ENCODE measurements around the gene FOXN1.
"Not testable (repeated sequence)": the region's sequence is repeated elsewhere in the genome, so short reads cannot be mapped to it uniquely, and the experiment has no call there.

FOXN1 gene

GRCh38 chr17:28518132-28518531, 12.0 kb downstream of the FOXN1 start:
- in situ Hi-C loops (cut with HindIII; ENCODE audit: low pct_ligation_motif_present, low pct_unique_long_range_greater_than_20kb, low sequenced_read_pairs), result no loop called here
- DNase-seq, result no peak

- DNase-seq, result no peak
- in situ Hi-C loops (cut with HindIII; ENCODE audit: low pct_ligation_motif_present, low pct_unique_long_range_greater_than_20kb, low sequenced_read_pairs), result no loop called here
These were observed 12.4 kb downstream of the FOXN1 start for GRCh38 chr17:28518578-28518977.

- no peak for DNase-seq
- in situ Hi-C loops (cut with HindIII; ENCODE audit: low pct_ligation_motif_present, low pct_unique_long_range_greater_than_20kb, low sequenced_read_pairs), result no loop called here
These were observed 13.1 kb downstream of the FOXN1 start for GRCh38 chr17:28519236-28519635.

- in situ Hi-C loops (cut with HindIII; ENCODE audit: low pct_ligation_motif_present, low pct_unique_long_range_greater_than_20kb, low sequenced_read_pairs), result no loop called here
- no peak for DNase-seq
These were observed 14.5 kb downstream of the FOXN1 start for GRCh38 chr17:28520687-28521086.

GRCh38 chr17:28521311-28522085, 15.3 kb downstream of the FOXN1 start:
- DNase-seq, result no peak

GRCh38 chr17:28522281-28522680, 16.1 kb downstream of the FOXN1 start:
- DNase-seq; in situ Hi-C loops (cut with HindIII; ENCODE audit: low pct_ligation_motif_present, low pct_unique_long_range_greater_than_20kb, low sequenced_read_pairs): not testable (repeated sequence)

More at GRCh38 chr17:28521311-28522085, 15.3 kb downstream of the FOXN1 start:
- in situ Hi-C loops (cut with HindIII; ENCODE audit: low pct_ligation_motif_present, low pct_unique_long_range_greater_than_20kb, low sequenced_read_pairs), result no loop called here

- no peak for DNase-seq
These were observed 17.0 kb downstream of the FOXN1 start for GRCh38 chr17:28523186-28523585.

GRCh38 chr17:28523876-28524275, 17.7 kb downstream of the FOXN1 start:
- DNase-seq, result no peak
- in situ Hi-C loops (cut with HindIII; ENCODE audit: low pct_ligation_motif_present, low pct_unique_long_range_greater_than_20kb, low sequenced_read_pairs), result no loop called here

More at GRCh38 chr17:28523186-28523585, 17.0 kb downstream of the FOXN1 start:
- in situ Hi-C loops (cut with HindIII; ENCODE audit: low pct_ligation_motif_present, low pct_unique_long_range_greater_than_20kb, low sequenced_read_pairs), result no loop called here

GRCh38 chr17:28524476-28525424, 18.6 kb downstream of the FOXN1 start:
- in situ Hi-C loops (cut with HindIII; ENCODE audit: low pct_ligation_motif_present, low pct_unique_long_range_greater_than_20kb, low sequenced_read_pairs), result no loop called here

GRCh38 chr17:28526381-28526780, 20.2 kb downstream of the FOXN1 start:
- no peak for DNase-seq

More at GRCh38 chr17:28524476-28525424, 18.6 kb downstream of the FOXN1 start:
- DNase-seq, result no peak

GRCh38 chr17:28527181-28527681, 21.1 kb downstream of the FOXN1 start:
- no peak for DNase-seq
- in situ Hi-C loops (cut with HindIII; ENCODE audit: low pct_ligation_motif_present, low pct_unique_long_range_greater_than_20kb, low sequenced_read_pairs), result no loop called here

More at GRCh38 chr17:28526381-28526780, 20.2 kb downstream of the FOXN1 start:
- in situ Hi-C loops (cut with HindIII; ENCODE audit: low pct_ligation_motif_present, low pct_unique_long_range_greater_than_20kb, low sequenced_read_pairs), result no loop called here

GRCh38 chr17:28527859-28528258, 21.7 kb downstream of the FOXN1 start:
- no peak for DNase-seq
- in situ Hi-C loops (cut with HindIII; ENCODE audit: low pct_ligation_motif_present, low pct_unique_long_range_greater_than_20kb, low sequenced_read_pairs), result no loop called here

- DNase-seq, result no peak
- in situ Hi-C loops (cut with HindIII; ENCODE audit: low pct_ligation_motif_present, low pct_unique_long_range_greater_than_20kb, low sequenced_read_pairs), result no loop called here
These were observed 22.3 kb downstream of the FOXN1 start for GRCh38 chr17:28528327-28529012.

GRCh38 chr17:28529013-28529400, 22.9 kb downstream of the FOXN1 start:
- in situ Hi-C loops (cut with HindIII; ENCODE audit: low pct_ligation_motif_present, low pct_unique_long_range_greater_than_20kb, low sequenced_read_pairs), result no loop called here
- DNase-seq, result no peak

GRCh38 chr17:28530250-28530649, 24.1 kb downstream of the FOXN1 start:
- DNase-seq, result no peak
- in situ Hi-C loops (cut with HindIII; ENCODE audit: low pct_ligation_motif_present, low pct_unique_long_range_greater_than_20kb, low sequenced_read_pairs), result no loop called here

- in situ Hi-C loops (cut with HindIII; ENCODE audit: low pct_ligation_motif_present, low pct_unique_long_range_greater_than_20kb, low sequenced_read_pairs), result no loop called here
- DNase-seq, result no peak
These were observed 24.8 kb downstream of the FOXN1 start for GRCh38 chr17:28530926-28531325.

- DNase-seq, result no peak
- in situ Hi-C loops (cut with HindIII; ENCODE audit: low pct_ligation_motif_present, low pct_unique_long_range_greater_than_20kb, low sequenced_read_pairs), result no loop called here
These were observed 26.2 kb downstream of the FOXN1 start for GRCh38 chr17:28532050-28532960.
